ENCODE measurements around the gene SLC4A3. TPM values are rescaled to one million over a fixed set of nuclear protein-coding genes. Genes with fewer than 3 reads are reported as not detected.

The SLC4A3 gene
- total RNA-seq, 1 experiment from 2014 or later, result 13.5 TPM

DNA sequence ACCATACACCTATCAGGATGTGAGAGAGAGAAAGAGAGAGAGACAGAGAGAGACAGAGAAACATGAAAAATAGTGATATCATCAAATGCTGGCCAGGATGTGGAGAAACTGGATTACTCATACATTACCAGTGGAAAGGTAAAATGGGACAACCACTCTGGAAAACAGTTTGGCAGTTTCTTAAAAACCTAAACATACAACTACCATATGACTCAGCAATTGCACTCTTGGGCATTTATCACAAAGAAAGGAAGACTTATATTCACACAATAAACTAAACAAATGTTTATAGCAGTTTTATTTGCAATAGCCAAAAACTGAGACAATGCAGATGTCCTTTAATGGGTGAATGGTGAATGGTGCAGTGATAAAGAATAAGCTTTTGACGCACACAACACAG, 29.1 kb downstream of the SLC4A3 start:
- H3K27me3 ChIP-seq (ENCODE audit: control insufficient read depth, insufficient read depth, low read length), result peaks cover 8% of the 10 kb centered on the region; the same call in 1 of the 2 replicates
- TF ChIP-seq, protein P1, sequence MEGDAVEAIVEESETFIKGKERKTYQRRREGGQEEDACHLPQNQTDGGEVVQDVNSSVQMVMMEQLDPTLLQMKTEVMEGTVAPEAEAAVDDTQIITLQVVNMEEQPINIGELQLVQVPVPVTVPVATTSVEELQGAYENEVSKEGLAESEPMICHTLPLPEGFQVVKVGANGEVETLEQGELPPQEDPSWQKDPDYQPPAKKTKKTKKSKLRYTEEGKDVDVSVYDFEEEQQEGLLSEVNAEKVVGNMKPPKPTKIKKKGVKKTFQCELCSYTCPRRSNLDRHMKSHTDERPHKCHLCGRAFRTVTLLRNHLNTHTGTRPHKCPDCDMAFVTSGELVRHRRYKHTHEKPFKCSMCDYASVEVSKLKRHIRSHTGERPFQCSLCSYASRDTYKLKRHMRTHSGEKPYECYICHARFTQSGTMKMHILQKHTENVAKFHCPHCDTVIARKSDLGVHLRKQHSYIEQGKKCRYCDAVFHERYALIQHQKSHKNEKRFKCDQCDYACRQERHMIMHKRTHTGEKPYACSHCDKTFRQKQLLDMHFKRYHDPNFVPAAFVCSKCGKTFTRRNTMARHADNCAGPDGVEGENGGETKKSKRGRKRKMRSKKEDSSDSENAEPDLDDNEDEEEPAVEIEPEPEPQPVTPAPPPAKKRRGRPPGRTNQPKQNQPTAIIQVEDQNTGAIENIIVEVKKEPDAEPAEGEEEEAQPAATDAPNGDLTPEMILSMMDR (IDR thresholded peaks at IDR 0.05), result no peak
- TF ChIP-seq TCF7L2 (IDR thresholded peaks at IDR 0.05; ENCODE audit: low read depth, low read length) (no peak), SIN3A (IDR thresholded peaks at IDR 0.05; ENCODE audit: borderline replicate concordance, insufficient read depth, low read depth, low read length) (no peak), POLR2AphosphoS5 (IDR thresholded peaks at IDR 0.05; ENCODE audit: low read depth, low read length) (no peak)
- TF ChIP-seq, protein P2, sequence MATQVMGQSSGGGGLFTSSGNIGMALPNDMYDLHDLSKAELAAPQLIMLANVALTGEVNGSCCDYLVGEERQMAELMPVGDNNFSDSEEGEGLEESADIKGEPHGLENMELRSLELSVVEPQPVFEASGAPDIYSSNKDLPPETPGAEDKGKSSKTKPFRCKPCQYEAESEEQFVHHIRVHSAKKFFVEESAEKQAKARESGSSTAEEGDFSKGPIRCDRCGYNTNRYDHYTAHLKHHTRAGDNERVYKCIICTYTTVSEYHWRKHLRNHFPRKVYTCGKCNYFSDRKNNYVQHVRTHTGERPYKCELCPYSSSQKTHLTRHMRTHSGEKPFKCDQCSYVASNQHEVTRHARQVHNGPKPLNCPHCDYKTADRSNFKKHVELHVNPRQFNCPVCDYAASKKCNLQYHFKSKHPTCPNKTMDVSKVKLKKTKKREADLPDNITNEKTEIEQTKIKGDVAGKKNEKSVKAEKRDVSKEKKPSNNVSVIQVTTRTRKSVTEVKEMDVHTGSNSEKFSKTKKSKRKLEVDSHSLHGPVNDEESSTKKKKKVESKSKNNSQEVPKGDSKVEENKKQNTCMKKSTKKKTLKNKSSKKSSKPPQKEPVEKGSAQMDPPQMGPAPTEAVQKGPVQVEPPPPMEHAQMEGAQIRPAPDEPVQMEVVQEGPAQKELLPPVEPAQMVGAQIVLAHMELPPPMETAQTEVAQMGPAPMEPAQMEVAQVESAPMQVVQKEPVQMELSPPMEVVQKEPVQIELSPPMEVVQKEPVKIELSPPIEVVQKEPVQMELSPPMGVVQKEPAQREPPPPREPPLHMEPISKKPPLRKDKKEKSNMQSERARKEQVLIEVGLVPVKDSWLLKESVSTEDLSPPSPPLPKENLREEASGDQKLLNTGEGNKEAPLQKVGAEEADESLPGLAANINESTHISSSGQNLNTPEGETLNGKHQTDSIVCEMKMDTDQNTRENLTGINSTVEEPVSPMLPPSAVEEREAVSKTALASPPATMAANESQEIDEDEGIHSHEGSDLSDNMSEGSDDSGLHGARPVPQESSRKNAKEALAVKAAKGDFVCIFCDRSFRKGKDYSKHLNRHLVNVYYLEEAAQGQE (IDR thresholded peaks at IDR 0.05; ENCODE audit: insufficient read depth in 1 of 2, low read depth in 2 of 2, low read length in 1 of 2), result no peak
- ChIA-PET CTCF (no interaction called here), POLR2A (interaction anchor here (0.7 kb wide), 1 partner anchor 34 kb away, joined by 4 read pairs; no protein-coding TSS in a partner anchor)
- H3K27ac ChIP-seq (ENCODE audit: low read length), result no peak overlapping the region
- no TSS peak for BruUV-seq (replicated peaks)
- no peak for ATAC-seq
- no peaks in the 10 kb centered on the region for H3K36me3 ChIP-seq (ENCODE audit: control insufficient read depth, insufficient read depth, low read length)
- in situ Hi-C loops (cut with HindIII; ENCODE audit: low pct_unique_long_range_greater_than_20kb, low sequenced_read_pairs) (no loop called here), intact Hi-C loops (cut with micrococcal nuclease; ENCODE audit: unreplicated experiment) (no loop called here)
- DNase-seq (ENCODE audit: low read depth, low spot score), result no peak
- no peak overlapping the region for H3K4me3 ChIP-seq (ENCODE audit: low read depth in 2 of 2, low read length in 2 of 2)
- no peaks in the 10 kb centered on the region for H3K4me1 ChIP-seq (ENCODE audit: control insufficient read depth, insufficient read depth, low read length)
- H3K9me3 ChIP-seq (ENCODE audit: control insufficient read depth, insufficient read depth, low read depth, low read length), result peaks cover 7% of the 10 kb centered on the region; the same call in 1 of the 2 replicates

DNA sequence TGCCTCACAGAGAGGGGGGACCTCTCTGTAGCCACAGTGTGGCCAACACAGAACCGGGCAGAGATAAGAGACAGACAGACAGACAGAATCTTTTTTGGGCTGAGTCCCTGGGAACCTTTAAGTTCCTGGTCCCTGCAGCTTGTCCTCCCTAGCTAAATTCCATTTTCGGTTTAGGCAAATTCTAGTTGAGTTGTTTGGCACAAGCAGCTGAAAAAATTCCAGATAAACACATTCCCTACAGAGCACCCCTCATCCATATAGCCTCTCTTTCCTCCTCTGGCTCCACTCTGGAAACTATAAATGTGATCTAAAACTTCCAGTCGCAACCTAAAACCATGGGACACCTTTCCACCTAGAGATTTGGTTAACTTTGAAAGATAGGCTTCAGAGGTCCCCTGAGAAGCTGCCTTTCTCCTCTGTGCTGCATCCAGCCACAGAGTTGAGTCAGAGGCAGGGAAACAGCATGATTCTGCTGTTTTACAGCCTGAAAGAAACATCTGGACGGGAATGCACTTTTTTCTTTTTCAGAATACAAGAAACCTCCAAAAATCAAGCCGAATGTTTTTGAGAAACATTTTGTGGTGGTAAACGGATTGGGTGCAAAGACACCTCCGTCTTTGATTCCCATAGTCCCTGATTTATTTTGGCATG, 30.9 kb downstream of the SLC4A3 start:
- no TSS peak for BruUV-seq (replicated peaks)
- in situ Hi-C loops (cut with HindIII; ENCODE audit: low pct_unique_long_range_greater_than_20kb, low sequenced_read_pairs) (no loop called here), intact Hi-C loops (cut with micrococcal nuclease; ENCODE audit: unreplicated experiment) (no loop called here)
- ChIA-PET CTCF (no interaction called here), POLR2A (no interaction called here)
- peaks cover 10% of the 10 kb centered on the region; the same call in 1 of the 2 replicates for H3K9me3 ChIP-seq (ENCODE audit: control insufficient read depth, insufficient read depth, low read depth, low read length)
- DNase-seq (ENCODE audit: low read depth, low spot score) (no peak), ATAC-seq (no peak)
- no peak overlapping the region for H3K27ac ChIP-seq (ENCODE audit: low read length)
- H3K36me3 ChIP-seq (ENCODE audit: control insufficient read depth, insufficient read depth, low read length), result no peaks in the 10 kb centered on the region
- H3K4me1 ChIP-seq (ENCODE audit: control insufficient read depth, insufficient read depth, low read length), result no peaks in the 10 kb centered on the region
- 0 out of 2 replicates have a peak, but pooled peaks cover 6% of the 10 kb centered on the region for H3K27me3 ChIP-seq (ENCODE audit: control insufficient read depth, insufficient read depth, low read length)
- TF ChIP-seq, protein P2 (IDR thresholded peaks at IDR 0.05; ENCODE audit: insufficient read depth in 1 of 2, low read depth in 2 of 2, low read length in 1 of 2), result no peak
- TF ChIP-seq, protein P1 (IDR thresholded peaks at IDR 0.05), result no peak
- TF ChIP-seq TCF7L2 (IDR thresholded peaks at IDR 0.05; ENCODE audit: low read depth, low read length), result no peak
- TF ChIP-seq SIN3A (IDR thresholded peaks at IDR 0.05; ENCODE audit: borderline replicate concordance, insufficient read depth, low read depth, low read length), result no peak
- no peak for TF ChIP-seq POLR2AphosphoS5 (IDR thresholded peaks at IDR 0.05; ENCODE audit: low read depth, low read length)
- H3K4me3 ChIP-seq (ENCODE audit: low read depth in 2 of 2, low read length in 2 of 2), result no peak overlapping the region
